ENCODE data around the gene SEL1L3. TPM values are rescaled to one million over a fixed set of nuclear protein-coding genes. Genes with fewer than 3 reads are reported as not detected.

Gene SEL1L3
- total RNA-seq = 4.6 and 5.2 TPM in 2 replicates

GRCh38 chr4:25862411-25863346, at the start of gene SEL1L3:
TSS of gene SEL1L3 (minus strand) at chr4:25862988. CDS start at chr4:25862836, 152 bp downstream.

Other genes with a start within 250 kb of the SEL1L3 start
- gene SLC34A2, start 207.1 kb downstream of the SEL1L3 start, total RNA-seq = not detected in 2 replicates
- 28.8 and 36.8 TPM in 2 replicates for gene SMIM20, start 51.2 kb upstream of the SEL1L3 start, total RNA-seq

Measured in bronchus fibroblast of lung (primary cell).